ENCODE data around the gene MRPS10.

The MRPS10 gene
- total RNA-seq: 18.0 to 27.0 (median 25.2) reads per million in 3 donors

DNA sequence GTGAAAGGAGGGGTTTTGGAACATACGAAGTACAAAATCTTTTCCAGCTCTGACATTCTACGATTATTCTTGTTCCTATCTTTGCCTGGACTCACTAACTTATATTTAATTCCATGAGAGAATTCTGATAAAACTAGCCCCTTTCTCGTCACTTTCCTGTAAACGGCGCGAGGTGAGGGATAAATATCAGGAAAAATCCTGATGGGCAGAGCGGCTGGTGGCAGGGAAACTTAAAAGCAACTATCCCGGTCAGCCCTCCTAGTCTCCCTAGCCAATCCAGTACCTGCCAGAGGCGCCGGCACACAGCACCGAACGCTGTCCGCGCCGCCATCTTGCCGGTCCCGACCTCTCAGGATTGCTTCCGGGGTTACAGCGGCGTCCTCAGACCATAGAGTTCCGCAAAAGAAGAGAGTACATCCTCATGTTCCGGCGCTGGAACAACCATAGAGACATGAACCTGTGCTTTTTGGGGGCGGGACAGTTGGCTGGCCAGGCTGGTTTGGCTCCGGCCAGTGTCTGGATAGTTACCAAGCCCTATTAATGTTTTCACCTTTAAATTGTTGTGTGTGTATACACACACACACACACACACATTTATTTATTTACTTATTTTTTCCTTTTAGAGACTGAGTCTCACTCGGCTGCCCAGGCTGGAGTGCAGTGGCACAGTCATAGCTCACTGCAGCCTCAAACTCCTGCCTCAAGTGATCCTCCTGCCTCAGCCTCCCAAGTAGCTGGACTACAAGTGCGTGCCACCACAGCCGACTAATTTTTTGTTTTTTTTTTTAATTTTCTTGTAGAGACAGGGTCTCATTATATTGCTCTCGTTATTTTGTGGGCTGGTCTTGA is at the start of gene MRPS10:
TSS of gene MRPS10 (minus strand) at position 343 of the 849 bp plus-strand sequence. CDS start at position 331, 12 bp downstream.
- peaks cover 13% of the 10 kb centered on the region for H3K36me3 ChIP-seq (ENCODE audit: control insufficient read depth, insufficient read depth, low read length)
- H3K9me3 ChIP-seq (ENCODE audit: control insufficient read depth, low read length): no peaks in the 10 kb centered on the region
- peak within 1 kb of the TSS; percentile 80 for H3K4me3 ChIP-seq (ENCODE audit: insufficient read depth, low read depth, low read length, poor library complexity, severe bottlenecking)
- peak within 1 kb of the TSS; percentile 70 for H3K27ac ChIP-seq (ENCODE audit: insufficient read depth, low read length, poor library complexity, severe bottlenecking)
- no peaks in the 10 kb centered on the region for H3K27me3 ChIP-seq (replicated peaks; ENCODE audit: control insufficient read depth, insufficient read depth, low read length, poor library complexity, severe bottlenecking)
- H3K4me1 ChIP-seq (ENCODE audit: control insufficient read depth, insufficient read depth, low read length, poor library complexity, severe bottlenecking): peaks cover 4% of the 10 kb centered on the region
- DNase-seq: peak; percentile 74 to 86 (median 84)

DNA sequence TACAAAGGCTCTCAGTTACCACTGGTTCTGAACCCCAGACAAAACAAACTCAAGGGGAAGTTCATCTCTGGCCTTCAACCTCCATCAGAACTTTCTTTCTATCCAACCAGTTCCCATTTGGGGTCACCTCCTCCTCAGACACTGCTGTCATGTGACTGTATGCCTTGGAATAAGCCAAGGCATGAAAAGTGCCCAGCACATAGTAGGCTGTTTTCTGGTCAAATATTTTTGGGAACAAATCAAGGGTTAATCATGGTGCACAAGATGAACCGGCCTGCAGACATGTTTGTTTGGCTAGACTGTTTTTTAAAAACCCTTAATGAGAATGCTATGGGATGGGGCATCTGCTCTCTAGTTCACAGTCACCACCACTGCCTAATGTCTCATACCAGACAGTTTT is 48.9 kb upstream of the MRPS10 start:
- no peaks in the 10 kb centered on the region for H3K4me1 ChIP-seq (ENCODE audit: control insufficient read depth, insufficient read depth, low read length, poor library complexity, severe bottlenecking)
- no peaks in the 10 kb centered on the region for H3K9me3 ChIP-seq (ENCODE audit: control insufficient read depth, low read length)
- peaks cover 32% of the 10 kb centered on the region for H3K36me3 ChIP-seq (ENCODE audit: control insufficient read depth, insufficient read depth, low read length)
- DNase-seq: no peak
- H3K4me3 ChIP-seq (ENCODE audit: insufficient read depth, low read depth, low read length, poor library complexity, severe bottlenecking): no peak overlapping the region
- H3K27ac ChIP-seq (ENCODE audit: insufficient read depth, low read length, poor library complexity, severe bottlenecking): no peak overlapping the region
- H3K27me3 ChIP-seq (replicated peaks; ENCODE audit: control insufficient read depth, insufficient read depth, low read length, poor library complexity, severe bottlenecking): no peaks in the 10 kb centered on the region

DNA sequence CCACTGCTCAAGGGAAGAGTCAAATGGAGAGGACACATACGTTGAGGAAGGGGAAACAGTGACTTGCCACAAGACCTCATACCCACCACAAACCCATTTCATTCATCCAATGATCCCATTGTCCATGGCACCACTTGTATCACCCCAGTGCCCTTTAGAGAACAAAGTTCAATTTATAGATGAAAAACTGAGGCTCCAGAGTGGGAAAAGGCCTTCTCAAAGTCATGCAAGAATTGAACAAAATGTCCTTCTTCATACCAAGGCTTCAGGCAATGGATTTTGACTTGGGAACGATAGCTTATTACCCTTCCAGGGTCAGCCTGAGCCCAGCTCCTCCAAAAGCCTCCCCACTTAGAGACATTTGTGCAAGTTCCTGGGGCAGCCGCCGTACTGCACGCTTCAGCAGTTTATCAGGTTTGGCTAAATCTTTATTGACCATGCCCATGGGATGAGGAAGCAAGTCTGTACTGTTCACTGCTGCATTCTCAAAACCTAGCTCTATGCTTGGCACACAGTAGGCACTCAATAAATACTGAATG is 47.3 kb upstream of the MRPS10 start:
- no peaks in the 10 kb centered on the region for H3K27me3 ChIP-seq (replicated peaks; ENCODE audit: control insufficient read depth, insufficient read depth, low read length, poor library complexity, severe bottlenecking)
- no peaks in the 10 kb centered on the region for H3K9me3 ChIP-seq (ENCODE audit: control insufficient read depth, low read length)
- H3K27ac ChIP-seq (ENCODE audit: insufficient read depth, low read length, poor library complexity, severe bottlenecking): no peak overlapping the region
- no peak overlapping the region for H3K4me3 ChIP-seq (ENCODE audit: insufficient read depth, low read depth, low read length, poor library complexity, severe bottlenecking)
- DNase-seq: no peak
- no peaks in the 10 kb centered on the region for H3K4me1 ChIP-seq (ENCODE audit: control insufficient read depth, insufficient read depth, low read length, poor library complexity, severe bottlenecking)
- H3K36me3 ChIP-seq (ENCODE audit: control insufficient read depth, insufficient read depth, low read length): peaks cover 32% of the 10 kb centered on the region

DNA sequence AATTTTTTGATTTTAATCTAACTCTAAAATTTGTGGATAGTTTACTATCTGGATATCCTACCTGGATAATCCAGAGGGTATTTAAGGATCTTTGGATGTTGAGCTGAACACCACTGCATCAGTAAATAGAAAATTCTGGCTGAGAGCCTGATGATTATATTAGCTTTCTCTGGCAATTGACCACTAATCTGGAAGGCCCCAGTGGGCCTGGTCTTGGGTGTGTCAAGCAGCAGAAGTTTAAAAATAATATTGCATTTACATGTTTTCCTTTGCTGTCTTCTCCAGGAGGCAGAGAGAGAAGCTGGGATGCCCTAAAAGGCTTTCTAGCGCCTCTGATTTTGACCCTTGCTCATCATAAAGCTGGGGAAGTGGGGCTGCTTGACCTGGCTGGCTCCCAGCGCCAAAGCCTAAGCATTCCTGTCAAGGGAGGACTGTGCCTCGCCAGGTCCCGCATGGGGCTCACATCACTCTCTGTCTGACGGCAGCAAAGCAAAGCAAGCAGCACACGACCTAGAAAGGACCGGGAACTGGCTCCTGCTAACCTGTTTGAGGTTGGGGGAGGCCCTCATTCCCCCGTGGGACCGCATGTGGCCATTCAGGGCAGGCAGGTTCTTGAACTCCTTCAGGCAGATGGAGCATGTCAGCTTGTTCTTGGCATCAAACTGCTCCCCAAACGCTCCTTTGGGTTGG is 46.6 kb upstream of the MRPS10 start:
- Histone ChIP-seq H3K36me3 (ENCODE audit: control insufficient read depth, insufficient read depth, low read length) (peaks cover 31% of the 10 kb centered on the region), H3K9me3 (ENCODE audit: control insufficient read depth, low read length) (no peaks in the 10 kb centered on the region), H3K4me3 (ENCODE audit: insufficient read depth, low read depth, low read length, poor library complexity, severe bottlenecking) (no peak overlapping the region), H3K27ac (ENCODE audit: insufficient read depth, low read length, poor library complexity, severe bottlenecking) (no peak overlapping the region), H3K4me1 (ENCODE audit: control insufficient read depth, insufficient read depth, low read length, poor library complexity, severe bottlenecking) (no peaks in the 10 kb centered on the region), H3K27me3 (replicated peaks; ENCODE audit: control insufficient read depth, insufficient read depth, low read length, poor library complexity, severe bottlenecking) (no peaks in the 10 kb centered on the region)
- no peak for DNase-seq

DNA sequence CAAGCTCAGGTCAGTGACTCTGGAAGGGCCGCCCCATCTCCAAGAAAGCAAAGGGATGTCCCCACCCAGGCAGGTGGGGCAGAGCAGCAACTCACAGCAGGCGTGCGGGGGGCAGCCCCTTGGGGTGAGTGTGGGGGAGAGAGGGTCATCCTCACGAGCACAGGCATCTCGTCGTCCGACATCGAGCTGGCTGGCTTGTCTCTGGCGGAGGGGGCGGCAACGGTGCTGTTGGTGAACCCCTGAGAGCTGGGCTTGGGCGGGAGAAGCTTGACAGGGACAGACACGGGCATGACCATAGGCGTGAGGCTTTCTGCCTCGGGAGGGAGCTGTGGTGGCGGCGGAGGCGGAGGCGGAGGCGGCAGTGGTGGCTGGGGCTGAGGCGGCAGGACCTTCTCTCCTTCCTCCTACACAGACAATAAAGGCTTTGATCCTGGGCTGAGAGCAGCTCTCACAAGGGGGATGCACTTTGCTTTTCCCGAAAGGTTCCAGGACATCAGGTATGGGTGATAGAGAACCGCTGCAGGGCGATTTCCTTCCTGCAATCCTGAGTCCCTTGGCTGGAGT is 45.6 kb upstream of the MRPS10 start:
- Histone ChIP-seq H3K27me3 (replicated peaks; ENCODE audit: control insufficient read depth, insufficient read depth, low read length, poor library complexity, severe bottlenecking) (no peaks in the 10 kb centered on the region), H3K36me3 (ENCODE audit: control insufficient read depth, insufficient read depth, low read length) (peaks cover 27% of the 10 kb centered on the region), H3K27ac (ENCODE audit: insufficient read depth, low read length, poor library complexity, severe bottlenecking) (no peak overlapping the region), H3K4me1 (ENCODE audit: control insufficient read depth, insufficient read depth, low read length, poor library complexity, severe bottlenecking) (no peaks in the 10 kb centered on the region), H3K4me3 (ENCODE audit: insufficient read depth, low read depth, low read length, poor library complexity, severe bottlenecking) (no peak overlapping the region), H3K9me3 (ENCODE audit: control insufficient read depth, low read length) (no peaks in the 10 kb centered on the region)
- no peak for DNase-seq

DNA sequence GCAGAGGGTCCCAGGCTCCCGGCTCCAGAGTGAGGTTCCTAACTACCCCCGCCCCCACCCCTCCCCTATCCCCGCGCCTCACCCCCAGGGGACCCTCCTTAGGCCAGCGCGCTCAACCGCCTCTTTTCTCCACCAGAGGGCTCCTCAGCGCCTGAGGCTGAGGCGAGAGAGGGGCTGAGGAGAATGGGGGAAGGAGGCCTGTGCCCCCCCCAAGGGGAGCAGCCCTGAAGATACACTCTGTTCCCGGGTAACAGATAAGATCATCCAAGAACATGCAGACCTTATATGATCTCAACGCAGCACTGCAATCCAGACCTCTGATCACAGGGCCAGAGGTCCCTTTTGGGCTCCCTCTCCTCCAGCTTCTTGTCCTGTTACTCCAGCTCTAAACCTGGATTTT is 43.3 kb upstream of the MRPS10 start:
- no peaks in the 10 kb centered on the region for H3K9me3 ChIP-seq (ENCODE audit: control insufficient read depth, low read length)
- H3K4me3 ChIP-seq (ENCODE audit: insufficient read depth, low read depth, low read length, poor library complexity, severe bottlenecking): no peak overlapping the region
- no peak for DNase-seq
- no peaks in the 10 kb centered on the region for H3K4me1 ChIP-seq (ENCODE audit: control insufficient read depth, insufficient read depth, low read length, poor library complexity, severe bottlenecking)
- H3K27me3 ChIP-seq (replicated peaks; ENCODE audit: control insufficient read depth, insufficient read depth, low read length, poor library complexity, severe bottlenecking): no peaks in the 10 kb centered on the region
- H3K27ac ChIP-seq (ENCODE audit: insufficient read depth, low read length, poor library complexity, severe bottlenecking): no peak overlapping the region
- peaks cover 33% of the 10 kb centered on the region for H3K36me3 ChIP-seq (ENCODE audit: control insufficient read depth, insufficient read depth, low read length)

DNA sequence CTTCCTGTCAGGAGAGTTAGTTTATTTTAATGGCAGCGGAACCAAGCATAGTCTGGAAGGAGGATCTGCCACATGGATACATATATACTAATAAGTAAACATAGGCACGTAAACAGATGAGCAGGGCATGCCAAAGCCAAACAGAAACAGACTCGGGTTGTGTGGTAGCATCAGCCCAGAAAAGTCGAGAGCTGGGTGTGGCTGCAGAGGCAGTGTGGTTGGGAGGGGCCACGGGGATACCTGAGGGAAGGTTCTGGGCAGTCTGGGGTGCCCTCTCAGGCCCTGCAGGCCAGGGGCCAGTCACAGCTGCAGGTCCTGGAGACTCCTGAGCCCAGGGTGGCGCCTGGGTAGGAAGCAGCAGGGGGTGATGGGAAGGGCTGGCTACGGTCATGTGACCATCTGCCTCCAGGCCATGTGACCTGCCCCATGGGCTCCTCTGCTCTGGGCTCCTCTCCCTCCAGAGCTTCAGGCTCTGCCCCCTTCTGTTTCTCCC is 42.8 kb upstream of the MRPS10 start:
- H3K27ac ChIP-seq (ENCODE audit: insufficient read depth, low read length, poor library complexity, severe bottlenecking): no peak overlapping the region

DNA sequence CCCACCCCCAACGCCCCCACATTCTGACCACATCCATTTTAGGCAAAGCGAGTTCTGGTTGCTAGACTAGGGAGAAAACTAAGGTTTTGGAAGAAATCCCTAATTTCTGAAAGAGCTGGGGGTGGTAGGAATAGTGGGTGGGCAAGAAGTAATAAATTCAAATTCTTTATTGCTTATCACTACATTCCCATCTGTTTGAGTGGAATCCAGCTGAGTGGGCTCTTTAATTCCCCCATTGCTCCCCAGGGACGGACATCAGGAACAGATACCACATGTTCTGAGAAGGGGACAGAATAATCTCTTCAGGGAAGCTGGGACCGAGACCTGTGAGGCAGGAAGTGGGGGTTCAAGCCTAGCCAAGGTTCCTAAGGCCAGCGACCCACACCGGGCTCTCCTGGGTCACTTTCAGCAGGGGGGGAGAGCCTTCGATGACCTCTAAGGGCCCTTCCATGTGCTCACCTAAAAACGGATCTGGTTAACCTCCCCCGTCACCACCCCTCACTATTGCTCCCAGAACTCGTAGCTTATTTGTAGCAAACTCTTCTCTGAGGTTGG is 42.3 kb upstream of the MRPS10 start:
- no peak overlapping the region for H3K27ac ChIP-seq (ENCODE audit: insufficient read depth, low read length, poor library complexity, severe bottlenecking)

More for the DNA sequence above, 42.8 kb upstream of the MRPS10 start:
- no peaks in the 10 kb centered on the region for H3K9me3 ChIP-seq (ENCODE audit: control insufficient read depth, low read length)
- H3K4me3 ChIP-seq (ENCODE audit: insufficient read depth, low read depth, low read length, poor library complexity, severe bottlenecking): no peak overlapping the region
- no peaks in the 10 kb centered on the region for H3K4me1 ChIP-seq (ENCODE audit: control insufficient read depth, insufficient read depth, low read length, poor library complexity, severe bottlenecking)
- H3K27me3 ChIP-seq (replicated peaks; ENCODE audit: control insufficient read depth, insufficient read depth, low read length, poor library complexity, severe bottlenecking): no peaks in the 10 kb centered on the region
- DNase-seq: no peak
- H3K36me3 ChIP-seq (ENCODE audit: control insufficient read depth, insufficient read depth, low read length): peaks cover 38% of the 10 kb centered on the region

DNA sequence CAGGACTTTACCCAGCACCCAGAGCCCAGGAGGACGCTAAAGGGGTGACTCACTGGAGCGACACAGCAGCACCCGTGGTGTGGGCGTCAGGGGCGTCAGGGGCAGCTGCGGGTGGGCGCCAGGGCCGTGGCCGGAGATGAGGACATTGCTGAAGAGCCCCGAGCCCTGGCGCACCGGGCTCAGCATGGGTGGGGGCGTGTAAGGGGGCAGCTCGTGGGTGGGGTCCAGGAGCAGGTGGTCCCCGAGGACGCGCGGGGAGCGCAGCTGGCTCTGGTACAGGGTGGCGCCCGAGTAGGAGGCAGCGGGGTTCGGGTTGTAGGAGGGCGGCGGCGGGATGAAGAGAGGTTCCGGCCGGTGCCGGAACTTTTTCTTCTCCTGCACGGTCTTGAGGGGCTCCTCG is 41.6 kb upstream of the MRPS10 start:
- Histone ChIP-seq H3K4me3 (ENCODE audit: insufficient read depth, low read depth, low read length, poor library complexity, severe bottlenecking) (no peak overlapping the region), H3K27me3 (replicated peaks; ENCODE audit: control insufficient read depth, insufficient read depth, low read length, poor library complexity, severe bottlenecking) (no peaks in the 10 kb centered on the region), H3K4me1 (ENCODE audit: control insufficient read depth, insufficient read depth, low read length, poor library complexity, severe bottlenecking) (no peaks in the 10 kb centered on the region), H3K36me3 (ENCODE audit: control insufficient read depth, insufficient read depth, low read length) (peaks cover 40% of the 10 kb centered on the region), H3K27ac (ENCODE audit: insufficient read depth, low read length, poor library complexity, severe bottlenecking) (no peak overlapping the region), H3K9me3 (ENCODE audit: control insufficient read depth, low read length) (no peaks in the 10 kb centered on the region)
- no peak for DNase-seq

More for the DNA sequence above, 42.3 kb upstream of the MRPS10 start:
- DNase-seq: no peak
- peaks cover 39% of the 10 kb centered on the region for H3K36me3 ChIP-seq (ENCODE audit: control insufficient read depth, insufficient read depth, low read length)
- H3K27me3 ChIP-seq (replicated peaks; ENCODE audit: control insufficient read depth, insufficient read depth, low read length, poor library complexity, severe bottlenecking): no peaks in the 10 kb centered on the region
- H3K9me3 ChIP-seq (ENCODE audit: control insufficient read depth, low read length): no peaks in the 10 kb centered on the region
- no peak overlapping the region for H3K4me3 ChIP-seq (ENCODE audit: insufficient read depth, low read depth, low read length, poor library complexity, severe bottlenecking)
- no peaks in the 10 kb centered on the region for H3K4me1 ChIP-seq (ENCODE audit: control insufficient read depth, insufficient read depth, low read length, poor library complexity, severe bottlenecking)

Data from effector memory CD4-positive, alpha-beta T cell (primary cell).